Trophoblast cell (in vitro differentiated cells and primary cell): ENCODE measurements around the gene LY86.

Experiments
- DNase-seq, 2 donors: peaks; one replicate each; pipeline ENCODE4 v3.0.0-alpha.2; 2016
- H2AFZ ChIP-seq: 2 replicates; pipeline ENCODE4 v1.6.1; 2013; ENCODE audit warnings: low read length, moderate library complexity, mild to moderate bottlenecking; ENCODE audit not compliant: insufficient read depth, poor library complexity
- H2AK5ac ChIP-seq: 2 replicates; pipeline ENCODE4 v1.6.1; 2013; ENCODE audit warnings: mild to moderate bottlenecking, low read length
- H2BK120ac ChIP-seq: 2 replicates; pipeline ENCODE4 v1.6.1; 2013; ENCODE audit warnings: low read length, mild to moderate bottlenecking, moderate library complexity; ENCODE audit not compliant: insufficient read depth, poor library complexity
- H2BK12ac ChIP-seq: 2 replicates; pipeline ENCODE4 v1.6.1; 2013; ENCODE audit warnings: mild to moderate bottlenecking, low read length, moderate library complexity
- H2BK5ac ChIP-seq: 2 replicates; pipeline ENCODE4 v1.6.1; 2013; ENCODE audit warnings: low read length, low read depth, moderate library complexity, mild to moderate bottlenecking; ENCODE audit not compliant: poor library complexity
- H3K14ac ChIP-seq: 2 replicates; pipeline ENCODE4 v1.6.1; 2013; ENCODE audit warnings: mild to moderate bottlenecking, low read length
- H3K18ac ChIP-seq: 2 replicates; pipeline ENCODE4 v1.6.1; 2013; ENCODE audit warnings: mild to moderate bottlenecking, low read length
- H3K23ac ChIP-seq: 2 replicates; pipeline ENCODE4 v1.6.1; 2013; ENCODE audit warnings: low read length
- H3K27ac ChIP-seq: 2 replicates; pipeline ENCODE4 v1.5.1; 2013; ENCODE audit warnings: low read depth, mild to moderate bottlenecking, inconsistent platforms, low read length, moderate library complexity
- H3K27me3 ChIP-seq: 2 replicates; pipeline ENCODE4 v1.6.1; 2013; ENCODE audit warnings: inconsistent platforms, mild to moderate bottlenecking, low read length, moderate library complexity; ENCODE audit not compliant: insufficient read depth
- H3K36me3 ChIP-seq, 2 experiments: 1 replicate in 1 of 2; 2 replicates in 1 of 2; pipeline ENCODE4 v1.6.1; 2013; ENCODE audit warnings: low read length in 2 of 2, mild to moderate bottlenecking in 2 of 2, moderate library complexity in 1 of 2; ENCODE audit not compliant: insufficient read depth in 2 of 2, control insufficient read depth in 1 of 2
- H3K4ac ChIP-seq: 2 replicates; pipeline ENCODE4 v1.6.1; 2013; ENCODE audit warnings: low read depth, mild to moderate bottlenecking, low read length, moderate library complexity
- H3K4me1 ChIP-seq, 2 experiments: 1 replicate in 1 of 2; 2 replicates in 1 of 2; pipeline ENCODE4 v1.6.1; 2013; ENCODE audit warnings: low read length in 2 of 2, mild to moderate bottlenecking in 2 of 2, moderate library complexity in 1 of 2; ENCODE audit not compliant: insufficient read depth in 2 of 2, control insufficient read depth in 1 of 2
- H3K4me2 ChIP-seq: 2 replicates; pipeline ENCODE4 v1.6.1; 2013; ENCODE audit warnings: inconsistent platforms, mild to moderate bottlenecking, low read length, moderate library complexity
- H3K4me3 ChIP-seq: 2 replicates; pipeline ENCODE4 v1.5.1; 2013; ENCODE audit warnings: mild to moderate bottlenecking, low read depth, low read length, inconsistent platforms
- H3K79me1 ChIP-seq: one replicate; pipeline ENCODE4 v1.6.1; 2013; ENCODE audit warnings: low read length
- H3K79me2 ChIP-seq: 2 replicates; pipeline ENCODE4 v1.6.1; 2013; ENCODE audit warnings: low read length, mild to moderate bottlenecking; ENCODE audit not compliant: control insufficient read depth, insufficient read depth, poor library complexity
- H3K9ac ChIP-seq: 2 replicates; pipeline ENCODE4 v1.6.1; 2013; ENCODE audit warnings: mild to moderate bottlenecking, low read length
- H3K9me3 ChIP-seq: 2 replicates; pipeline ENCODE4 v1.6.1; 2013; ENCODE audit warnings: low read depth, mild to moderate bottlenecking, control low read depth, inconsistent platforms, low read length; ENCODE audit not compliant: insufficient read depth
- H4K12ac ChIP-seq: 2 replicates; pipeline ENCODE4 v1.6.1; 2013; ENCODE audit warnings: low read depth, mild to moderate bottlenecking, low read length, moderate library complexity
- H4K8ac ChIP-seq: 2 replicates; pipeline ENCODE4 v1.6.1; 2013; ENCODE audit warnings: low read depth, mild to moderate bottlenecking, low read length, moderate library complexity
- H4K91ac ChIP-seq: one replicate; pipeline ENCODE4 v1.6.1; 2013; ENCODE audit warnings: low read depth, mild to moderate bottlenecking, low read length, moderate library complexity
- WGBS: extraction: QIAGEN DNeasy Blood & Tissue Kit; methylation state at CpG from one replicate; pipeline ENCODE4 v1.1.7; 2013; ENCODE audit warnings: missing lambda C conversion rate; ENCODE audit not compliant: insufficient read length, insufficient coverage; ENCODE audit errors: extremely low coverage; 5-methylcytosine and 5-hydroxymethylcytosine counted together

The LY86 gene

GRCh38 chr6:6585003-6585311 lies 3.6 kb upstream of the LY86 start:
- Histone ChIP-seq H3K27ac (no peak overlapping the region), H3K4ac (no peak overlapping the region), H2AFZ (no peak overlapping the region), H3K27me3 (no peaks in the 10 kb centered on the region), H2BK120ac (no peak overlapping the region), H4K8ac (no peak overlapping the region), H2BK12ac (no peak overlapping the region), H3K79me2 (no peaks in the 10 kb centered on the region), H3K9me3 (peaks cover 2% of the 10 kb centered on the region), H2BK5ac (no peak overlapping the region), H2AK5ac (no peak overlapping the region), H3K79me1 (no peaks in the 10 kb centered on the region), H3K23ac (no peak overlapping the region), H3K36me3 (no peaks in the 10 kb centered on the region), H4K12ac (no peak overlapping the region), H3K9ac (no peak overlapping the region), H3K4me2 (no peak overlapping the region), H3K4me1 (no peaks in the 10 kb centered on the region), H3K14ac (no peak overlapping the region), H4K91ac (no peak overlapping the region), H3K4me3 (no peak overlapping the region), H3K18ac (no peak overlapping the region)
- WGBS, result no CpG with 5 or more reads among the region's 1 CpG
- no peak for DNase-seq

- Histone ChIP-seq H3K14ac (no peak overlapping the region), H3K27me3 (no peaks in the 10 kb centered on the region), H3K4me2 (no peak overlapping the region), H3K79me1 (no peaks in the 10 kb centered on the region), H3K18ac (no peak overlapping the region), H3K4me3 (no peak overlapping the region), H4K12ac (no peak overlapping the region), H2BK12ac (no peak overlapping the region), H3K23ac (no peak overlapping the region), H4K91ac (no peak overlapping the region), H3K36me3 (no peaks in the 10 kb centered on the region), H2BK5ac (no peak overlapping the region), H4K8ac (no peak overlapping the region), H2AK5ac (no peak overlapping the region), H3K9me3 (peaks cover 2% of the 10 kb centered on the region), H3K4me1 (no peaks in the 10 kb centered on the region), H3K79me2 (no peaks in the 10 kb centered on the region), H3K9ac (no peak overlapping the region), H2BK120ac (no peak overlapping the region), H2AFZ (no peak overlapping the region), H3K27ac (no peak overlapping the region), H3K4ac (no peak overlapping the region)
- DNase-seq, result no peak
- no CpG with 5 or more reads among the region's 2 CpGs for WGBS
Observed at GRCh38 chr6:6586167-6586566, 2.4 kb upstream of the LY86 start.

GRCh38 chr6:6586671-6587526 lies 1.6 kb upstream of the LY86 start:
- Histone ChIP-seq H3K9ac (no peak overlapping the region), H2AFZ (no peak overlapping the region), H3K4me3 (no peak overlapping the region), H4K8ac (no peak overlapping the region), H2BK120ac (no peak overlapping the region), H4K91ac (no peak overlapping the region), H3K18ac (no peak overlapping the region), H3K79me2 (no peaks in the 10 kb centered on the region), H3K14ac (no peak overlapping the region), H3K4me2 (no peak overlapping the region), H2AK5ac (no peak overlapping the region), H2BK12ac (no peak overlapping the region), H3K79me1 (no peaks in the 10 kb centered on the region), H3K4me1 (no peaks in the 10 kb centered on the region), H4K12ac (no peak overlapping the region), H3K9me3 (no peaks in the 10 kb centered on the region), H3K36me3 (no peaks in the 10 kb centered on the region), H3K27ac (no peak overlapping the region), H3K27me3 (no peaks in the 10 kb centered on the region), H3K23ac (no peak overlapping the region), H3K4ac (no peak overlapping the region), H2BK5ac (no peak overlapping the region)
- no peak for DNase-seq
- WGBS, result no CpG with 5 or more reads among the region's 10 CpGs

GRCh38 chr6:6587696-6588063 lies 840 bp upstream of the LY86 start:
- no peak overlapping the region for H3K18ac ChIP-seq
- no peak overlapping the region for H3K14ac ChIP-seq
- no peak overlapping the region for H2BK12ac ChIP-seq
- no peaks in the 10 kb centered on the region for H3K4me1 ChIP-seq
- no peak overlapping the region for H3K4me2 ChIP-seq
- no peaks in the 10 kb centered on the region for H3K79me1 ChIP-seq
- no peak for DNase-seq
- H4K12ac ChIP-seq, result no peak overlapping the region
- H3K27me3 ChIP-seq, result no peaks in the 10 kb centered on the region
- no peak overlapping the region for H2AFZ ChIP-seq
- H3K4me3 ChIP-seq, result no peak overlapping the region
- H3K27ac ChIP-seq, result no peak overlapping the region
- no peak overlapping the region for H4K8ac ChIP-seq
- no peak overlapping the region for H2AK5ac ChIP-seq
- no peaks in the 10 kb centered on the region for H3K36me3 ChIP-seq
- no peak overlapping the region for H3K9ac ChIP-seq
- no peak overlapping the region for H3K23ac ChIP-seq
- H3K4ac ChIP-seq, result no peak overlapping the region
- no peak overlapping the region for H2BK5ac ChIP-seq
- no peak overlapping the region for H4K91ac ChIP-seq
- WGBS, result no CpG with 5 or more reads among the region's 1 CpG
- H3K9me3 ChIP-seq, result no peaks in the 10 kb centered on the region
- H2BK120ac ChIP-seq, result no peak overlapping the region
- no peaks in the 10 kb centered on the region for H3K79me2 ChIP-seq
